Vagina (tissue), 2 donors: ENCODE data around the gene TPRKB. TPM values are rescaled to one million over a fixed set of nuclear protein-coding genes. Genes with fewer than 3 reads are reported as not detected.
A peak's percentile ranks its signal among the peaks of the same experiment; 100 is the strongest.
"Not testable (repeated sequence)": the region's sequence is repeated elsewhere in the genome, so short reads cannot be mapped to it uniquely, and the experiment has no call there.

Experiments used
- DNase-seq, 2 donors: peaks; one replicate each; pipeline ENCODE4 v3.0.0-alpha.2; 2017; ENCODE audit errors: extremely low spot score in 2 of 2
- H3K27ac ChIP-seq: fragments of 200-600 bp; sonication (generic); one replicate; pipeline ENCODE4 v1.5.1; 2019
- H3K27me3 ChIP-seq: fragments of 200-600 bp; sonication (generic); one replicate; pipeline ENCODE4 v1.5.1; 2019
- H3K36me3 ChIP-seq, 2 donors: fragments of 200-600 bp; sonication (generic); one replicate each; pipeline ENCODE4 v1.5.1; 2017 to 2019
- H3K4me1 ChIP-seq: fragments of 200-600 bp; sonication (generic); one replicate; pipeline ENCODE4 v1.5.1; 2019
- H3K4me3 ChIP-seq, 2 donors: fragments of 200-600 bp; sonication (generic); 1 replicate in 1 of 2; 2 replicates in 1 of 2; pipeline ENCODE4 v1.5.1; 2016 to 2019
- H3K9me3 ChIP-seq: fragments of 200-600 bp; sonication (generic); one replicate; pipeline ENCODE4 v1.5.1; 2019
- POLR2A ChIP-seq, 2 donors: fragments of 450-650 bp; IDR thresholded peaks; one replicate each; pipeline ENCODE4 v1.6.1; 2017; ENCODE audit warnings: antibody characterized with exemption in 2 of 2, mild to moderate bottlenecking in 2 of 2, moderate library complexity in 2 of 2
- POLR2AphosphoS5 ChIP-seq, 2 donors: sonication (generic); formaldehyde crosslinking; IDR thresholded peaks; one replicate each; pipeline ENCODE4 v1.9.0; 2017; ENCODE audit warnings: antibody characterized with exemption in 2 of 2, mild to moderate bottlenecking in 2 of 2, low read depth in 1 of 2; ENCODE audit not compliant: insufficient read depth in 1 of 2
- intact Hi-C: fragments of 100-400 bp; cut with DNase I; formaldehyde crosslinking; loops from one replicate; pipeline ENCODE4 v1.15.1; 2023
- total RNA-seq: library from RNA; depleted of rRNA; stranded (reverse); fragments of >200 nt; gene quantifications from one replicate; pipeline ENCODE4 v1.2.3, GENCODE V29; 2016
- TF ChIP-seq, protein P1 (sequence below), 3 experiments: fragments of 450-650 bp in 2 of 3; fragments of 200-600 bp in 1 of 3; sonication (generic) in 1 of 3; IDR thresholded peaks; one replicate each; pipeline ENCODE4 v1.5.1; 2017 to 2019; ENCODE audit warnings: antibody characterized with exemption in 3 of 3, mild to moderate bottlenecking in 2 of 3, moderate library complexity in 2 of 3

The TPRKB gene
- total RNA-seq, 1 donor from 2014 or later: 18.9 TPM

DNA sequence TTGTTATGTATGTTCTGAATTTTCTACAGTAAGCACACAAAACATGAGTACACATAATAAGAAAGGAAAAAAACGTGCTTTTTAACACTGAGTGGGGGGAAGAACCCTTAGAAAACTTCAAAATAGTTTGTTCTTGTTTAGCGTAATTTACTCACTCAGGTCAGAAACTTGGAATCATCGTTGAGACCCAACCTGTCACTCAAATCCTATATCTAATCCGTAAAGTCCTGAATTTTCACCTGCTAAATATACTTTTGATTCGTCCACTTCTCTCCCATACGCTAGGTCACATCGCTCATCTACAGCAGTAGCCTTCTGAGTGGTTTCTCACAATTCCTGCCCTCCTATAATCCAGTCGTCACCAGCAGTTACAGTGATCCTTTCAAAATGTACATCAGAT lies 767 bp downstream of the TPRKB start:
- no peaks in the 10 kb centered on the region for H3K27me3 ChIP-seq
- H3K4me1 ChIP-seq: peaks cover 17% of the 10 kb centered on the region
- peak overlapping the region; percentile 78 to 86 for H3K4me3 ChIP-seq
- intact Hi-C loops: loop anchor here (10.0 kb wide), 1 partner anchor 748 kb away; the partner anchor contains the start of genes CCDC142 and TTC31
- no peaks in the 10 kb centered on the region for H3K9me3 ChIP-seq
- H3K27ac ChIP-seq: peak overlapping the region; percentile 54
- no peak for DNase-seq
- TF ChIP-seq POLR2A (IDR thresholded peaks at IDR 0.05) (no peak), POLR2AphosphoS5 (IDR thresholded peaks at IDR 0.05; ENCODE audit: insufficient read depth in 1 of 2, low read depth in 1 of 2) (no peak)
- TF ChIP-seq, protein P1, sequence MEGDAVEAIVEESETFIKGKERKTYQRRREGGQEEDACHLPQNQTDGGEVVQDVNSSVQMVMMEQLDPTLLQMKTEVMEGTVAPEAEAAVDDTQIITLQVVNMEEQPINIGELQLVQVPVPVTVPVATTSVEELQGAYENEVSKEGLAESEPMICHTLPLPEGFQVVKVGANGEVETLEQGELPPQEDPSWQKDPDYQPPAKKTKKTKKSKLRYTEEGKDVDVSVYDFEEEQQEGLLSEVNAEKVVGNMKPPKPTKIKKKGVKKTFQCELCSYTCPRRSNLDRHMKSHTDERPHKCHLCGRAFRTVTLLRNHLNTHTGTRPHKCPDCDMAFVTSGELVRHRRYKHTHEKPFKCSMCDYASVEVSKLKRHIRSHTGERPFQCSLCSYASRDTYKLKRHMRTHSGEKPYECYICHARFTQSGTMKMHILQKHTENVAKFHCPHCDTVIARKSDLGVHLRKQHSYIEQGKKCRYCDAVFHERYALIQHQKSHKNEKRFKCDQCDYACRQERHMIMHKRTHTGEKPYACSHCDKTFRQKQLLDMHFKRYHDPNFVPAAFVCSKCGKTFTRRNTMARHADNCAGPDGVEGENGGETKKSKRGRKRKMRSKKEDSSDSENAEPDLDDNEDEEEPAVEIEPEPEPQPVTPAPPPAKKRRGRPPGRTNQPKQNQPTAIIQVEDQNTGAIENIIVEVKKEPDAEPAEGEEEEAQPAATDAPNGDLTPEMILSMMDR (IDR thresholded peaks at IDR 0.05): no peak
- H3K36me3 ChIP-seq: peaks cover 0 to 28% of the 10 kb centered on the region in 2 donors

DNA sequence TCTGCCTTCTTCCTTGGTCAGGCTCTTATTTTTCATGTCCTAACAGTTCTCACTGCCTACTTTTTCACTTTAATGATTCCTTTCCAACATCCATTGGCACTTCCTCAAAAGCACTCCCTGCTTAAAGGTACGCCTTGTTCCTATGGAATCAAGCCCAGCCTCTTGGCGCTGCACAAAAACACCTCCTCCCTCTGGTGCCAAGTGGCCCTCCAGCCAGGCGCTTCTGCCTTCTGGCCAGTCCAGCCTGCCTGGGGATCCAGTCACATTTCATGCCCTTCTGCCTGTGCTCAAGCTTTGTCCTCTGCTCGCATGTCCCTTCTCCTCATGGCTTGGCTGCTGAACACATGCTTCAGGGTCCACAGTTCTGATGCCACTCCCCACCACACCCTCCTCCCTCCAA lies 6.3 kb downstream of the TPRKB start:
- no peaks in the 10 kb centered on the region for H3K9me3 ChIP-seq
- no peak for DNase-seq
- TF ChIP-seq POLR2AphosphoS5 (IDR thresholded peaks at IDR 0.05; ENCODE audit: insufficient read depth in 1 of 2, low read depth in 1 of 2): peak; percentile 12 to 75
- TF ChIP-seq POLR2A (IDR thresholded peaks at IDR 0.05): no peak
- peak overlapping the region; percentile 51 for H3K27ac ChIP-seq
- H3K27me3 ChIP-seq: no peaks in the 10 kb centered on the region
- intact Hi-C loops: loop anchor here (10.0 kb wide), 1 partner anchor 754 kb away; the partner anchor contains the start of genes CCDC142 and TTC31
- peaks cover 3% of the 10 kb centered on the region for H3K4me1 ChIP-seq
- no peak overlapping the region for H3K4me3 ChIP-seq
- peaks cover 0 to 40% of the 10 kb centered on the region in 2 donors for H3K36me3 ChIP-seq

DNA sequence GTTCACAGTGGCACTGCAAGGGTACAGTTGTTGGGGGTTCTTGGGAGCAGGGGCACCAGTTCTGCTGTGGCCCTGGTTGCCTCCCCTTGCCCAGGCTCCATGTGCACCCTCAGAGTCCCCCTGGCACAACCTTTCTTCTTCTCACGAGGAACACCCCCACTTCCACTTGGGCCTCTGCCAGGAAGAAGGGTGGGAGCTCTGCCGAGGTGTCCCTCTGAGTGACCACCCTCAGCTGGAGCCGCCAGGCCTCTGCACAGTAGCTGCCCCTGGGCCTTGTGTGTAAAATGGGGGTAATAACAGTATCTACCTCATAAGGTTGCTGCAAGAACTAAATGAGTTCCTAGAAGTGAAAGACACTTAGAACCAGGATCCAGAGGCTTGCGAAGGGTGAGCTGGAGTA lies 8.4 kb downstream of the TPRKB start:
- H3K36me3 ChIP-seq: peaks cover 0 to 34% of the 10 kb centered on the region in 2 donors
- intact Hi-C loops: no loop called here
- no peak overlapping the region for H3K27ac ChIP-seq
- no peak for DNase-seq
- TF ChIP-seq POLR2AphosphoS5 (IDR thresholded peaks at IDR 0.05; ENCODE audit: insufficient read depth in 1 of 2, low read depth in 1 of 2): no peak
- no peak for TF ChIP-seq POLR2A (IDR thresholded peaks at IDR 0.05)
- TF ChIP-seq, protein P1 (IDR thresholded peaks at IDR 0.05): no peak
- H3K27me3 ChIP-seq: no peaks in the 10 kb centered on the region
- H3K4me3 ChIP-seq: no peak overlapping the region
- no peaks in the 10 kb centered on the region for H3K4me1 ChIP-seq
- H3K9me3 ChIP-seq: no peaks in the 10 kb centered on the region

DNA sequence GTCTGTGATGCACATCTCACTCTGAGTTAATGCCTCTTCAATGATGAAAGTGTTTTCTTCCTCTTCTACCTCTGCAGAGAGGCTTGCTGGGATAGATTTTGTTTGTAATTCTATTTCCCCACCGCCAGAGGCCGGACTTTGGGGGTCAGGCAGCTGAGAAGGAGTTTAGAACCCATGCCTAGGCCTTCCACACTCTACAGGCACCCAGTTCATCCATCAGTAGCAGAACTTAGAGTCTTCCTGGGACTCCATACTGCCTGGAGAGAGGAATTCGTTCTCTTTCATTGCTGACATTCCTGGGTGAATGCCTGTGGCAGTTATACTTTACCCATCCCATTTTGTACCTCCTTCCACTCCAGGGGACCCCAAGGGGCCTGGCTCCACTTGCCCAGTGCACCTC lies 9.1 kb downstream of the TPRKB start:
- Histone ChIP-seq H3K4me3 (no peak overlapping the region), H3K27me3 (no peaks in the 10 kb centered on the region), H3K4me1 (no peaks in the 10 kb centered on the region), H3K36me3 (peaks cover 0 to 28% of the 10 kb centered on the region in 2 donors), H3K27ac (no peak overlapping the region), H3K9me3 (no peaks in the 10 kb centered on the region)
- no peak for DNase-seq
- intact Hi-C loops: no loop called here
- no peak for TF ChIP-seq POLR2A (IDR thresholded peaks at IDR 0.05)
- TF ChIP-seq, protein P1 (IDR thresholded peaks at IDR 0.05): no peak

DNA sequence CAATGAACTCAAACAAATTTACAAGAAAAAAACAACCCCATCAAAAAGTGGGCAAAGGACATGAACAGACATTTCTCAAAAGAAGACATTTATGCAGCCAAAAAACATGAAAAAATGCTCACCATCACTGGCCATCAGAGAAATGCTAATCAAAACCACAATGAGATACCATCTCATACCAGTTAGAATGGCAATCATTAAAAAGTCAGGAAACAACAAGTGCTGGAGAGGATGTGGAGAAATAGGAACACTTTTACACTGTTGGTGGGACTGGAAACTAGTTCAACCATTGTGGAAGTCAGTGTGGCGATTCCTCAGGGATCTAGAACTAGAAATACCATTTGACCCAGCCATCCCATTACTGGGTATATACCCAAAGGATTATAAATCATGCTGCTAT lies 10.5 kb downstream of the TPRKB start:
- H3K9me3 ChIP-seq, DNase-seq, H3K4me1 ChIP-seq, H3K27ac ChIP-seq, intact Hi-C loops, H3K27me3 ChIP-seq, H3K4me3 ChIP-seq: not testable (repeated sequence)
- H3K36me3 ChIP-seq: peaks cover 0 to 15% of the 10 kb centered on the region in 2 donors

DNA sequence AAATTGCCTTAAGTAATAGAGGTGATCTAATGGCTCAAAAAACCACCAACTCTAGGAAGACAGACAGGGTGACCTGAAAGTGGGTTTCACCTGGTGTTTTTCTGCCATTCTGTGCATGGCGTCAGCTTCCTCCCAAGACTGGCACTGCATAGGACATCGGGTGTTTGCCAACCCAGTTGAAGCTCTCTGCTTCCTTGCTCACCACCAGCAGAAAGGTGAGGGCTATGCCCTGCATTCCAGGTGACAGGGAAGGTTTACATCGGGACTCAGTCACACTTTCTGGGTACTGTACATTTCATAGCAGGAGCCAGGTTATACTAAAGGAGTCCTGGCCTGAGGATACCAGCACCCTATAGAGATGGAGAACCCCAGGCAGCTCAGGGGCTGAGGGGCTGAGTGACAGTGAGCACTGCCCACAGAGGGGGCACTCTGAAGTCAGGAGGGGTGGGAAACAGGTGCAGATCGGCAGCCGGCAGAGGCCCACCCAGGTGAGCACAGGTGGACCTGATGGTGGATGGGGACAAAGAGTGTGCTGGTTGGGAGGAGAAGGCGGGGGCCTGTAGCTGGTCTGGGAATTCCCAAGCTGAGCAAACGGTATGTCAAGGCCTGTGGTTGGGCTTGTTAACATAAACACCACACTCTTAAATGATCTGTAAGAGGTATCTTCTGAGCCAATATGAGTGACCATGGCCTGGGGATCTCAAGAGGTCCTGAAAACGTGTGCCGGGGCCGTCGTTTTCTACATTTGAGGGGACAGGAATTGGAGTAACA lies 18.1 kb downstream of the TPRKB start:
- no peak for TF ChIP-seq POLR2AphosphoS5 (IDR thresholded peaks at IDR 0.05; ENCODE audit: insufficient read depth in 1 of 2, low read depth in 1 of 2)
- TF ChIP-seq, protein P1 (IDR thresholded peaks at IDR 0.05): no peak
- no peak for TF ChIP-seq POLR2A (IDR thresholded peaks at IDR 0.05)
- intact Hi-C loops: no loop called here
- no peaks in the 10 kb centered on the region for H3K36me3 ChIP-seq

More for the DNA sequence above, 18.1 kb downstream of the TPRKB start:
- Histone ChIP-seq H3K4me1 (no peaks in the 10 kb centered on the region), H3K27me3 (no peaks in the 10 kb centered on the region), H3K9me3 (no peaks in the 10 kb centered on the region), H3K27ac (no peak overlapping the region), H3K4me3 (no peak overlapping the region)
- peak; percentile 61 to 77 for DNase-seq
